HG03196 (cell line): ENCODE measurements around the gene UNC13A.
"Not testable (repeated sequence)": the region's sequence is repeated elsewhere in the genome, so short reads cannot be mapped to it uniquely, and the experiment has no call there.

Experiments
- ATAC-seq: cut with Tn5 transposase; IDR thresholded peaks from one replicate; pipeline ENCODE4 v1.9.1; 2021; ENCODE audit not compliant: unreplicated experiment

UNC13A gene

DNA sequence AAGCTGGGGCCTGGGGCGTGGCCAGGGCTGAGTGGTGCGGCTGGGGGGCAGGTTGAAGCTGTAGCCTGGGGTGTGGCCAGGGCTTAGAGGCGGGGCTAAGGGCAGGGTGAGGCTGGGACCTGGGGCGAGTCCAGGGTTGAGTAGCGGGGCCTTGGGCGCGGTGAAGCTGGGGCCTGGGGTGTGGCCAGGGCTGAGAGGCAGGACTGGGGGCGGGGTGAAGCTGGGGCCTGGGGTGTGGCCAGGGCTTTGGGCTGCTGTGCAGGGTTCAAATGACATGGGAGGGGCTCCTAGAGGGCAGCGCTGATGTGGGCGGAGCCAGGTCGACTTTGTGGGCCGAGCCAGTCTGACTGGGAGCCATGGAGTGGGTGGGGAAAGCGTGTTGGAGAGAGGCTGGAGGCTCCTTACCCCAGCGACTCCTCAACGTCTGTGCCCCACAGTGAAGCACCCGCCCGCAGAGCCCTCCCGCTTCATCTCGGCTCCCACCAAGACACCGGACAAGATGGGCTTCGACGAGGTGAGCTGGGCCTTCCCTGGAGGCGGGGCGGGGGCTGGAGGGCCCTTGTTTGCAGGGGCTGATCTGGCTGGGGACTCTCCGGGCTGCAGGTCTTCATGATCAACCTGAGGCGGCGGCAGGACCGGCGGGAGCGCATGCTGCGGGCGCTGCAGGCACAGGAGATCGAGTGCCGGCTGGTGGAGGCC is 111.2 kb downstream of the UNC13A start:
- ATAC-seq = no peak

DNA sequence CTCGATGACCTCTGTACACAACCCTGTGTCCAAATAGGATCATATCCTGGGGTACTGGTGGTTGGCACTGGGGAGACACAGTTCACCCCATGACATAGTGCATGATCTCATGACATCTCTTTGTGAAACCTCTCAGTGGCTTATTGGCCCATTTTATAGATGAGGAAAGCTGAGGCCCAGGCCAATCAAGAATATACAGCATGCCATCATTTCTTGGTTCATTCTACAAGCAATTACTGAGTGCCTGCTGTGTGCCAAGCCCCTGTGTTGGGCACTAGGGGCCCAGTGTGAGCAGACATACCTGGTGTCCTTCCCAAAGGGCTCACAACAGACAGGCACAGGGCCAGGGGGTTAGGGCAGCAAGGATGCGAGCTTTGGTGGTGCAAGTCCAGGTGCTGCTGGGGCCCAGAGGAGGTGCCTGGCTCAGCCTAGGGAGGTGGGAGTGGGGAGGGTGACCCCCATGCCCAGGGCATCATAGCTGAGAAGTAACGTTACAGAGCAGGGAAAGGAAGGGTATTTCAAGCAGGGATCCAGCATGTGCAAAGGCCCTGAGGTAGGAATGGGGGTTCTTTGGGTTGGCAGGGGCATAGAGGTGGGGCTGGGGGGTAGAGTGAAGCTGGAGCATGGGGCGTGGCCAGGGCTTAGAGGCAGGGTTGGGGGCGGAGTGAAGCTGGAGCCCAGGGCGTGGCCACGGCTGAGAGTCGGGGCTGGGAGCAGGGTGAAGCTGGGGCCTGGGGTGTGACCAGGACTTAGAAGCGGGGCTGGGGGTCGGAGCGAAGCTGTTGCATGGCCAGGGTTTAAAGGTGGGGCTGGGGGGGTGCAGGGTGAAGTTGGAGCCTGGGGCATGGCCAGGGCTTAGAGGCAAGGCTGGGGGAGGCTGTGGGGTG is 112.0 kb downstream of the UNC13A start:
- ATAC-seq = no peak

DNA sequence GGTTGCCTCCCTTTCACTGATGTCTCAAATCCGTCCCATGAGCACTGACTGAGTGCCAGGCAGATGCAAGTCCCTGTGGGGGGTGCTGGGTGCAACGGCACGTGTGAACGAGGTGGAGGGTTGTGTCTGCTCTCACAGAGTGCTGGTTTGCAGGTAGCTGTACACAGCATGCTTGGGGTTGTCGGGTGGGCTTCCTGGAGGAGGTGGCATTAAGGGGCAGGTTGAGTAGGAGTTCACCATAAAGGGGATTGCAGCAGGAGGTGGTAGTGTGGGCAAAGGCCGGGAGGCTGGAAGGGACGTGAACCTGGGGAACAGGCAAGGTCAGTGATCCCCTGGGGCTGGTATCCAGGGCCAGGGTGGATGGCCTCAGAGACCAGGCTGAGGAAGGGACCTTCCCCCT is 115.5 kb downstream of the UNC13A start:
- ATAC-seq = no peak

DNA sequence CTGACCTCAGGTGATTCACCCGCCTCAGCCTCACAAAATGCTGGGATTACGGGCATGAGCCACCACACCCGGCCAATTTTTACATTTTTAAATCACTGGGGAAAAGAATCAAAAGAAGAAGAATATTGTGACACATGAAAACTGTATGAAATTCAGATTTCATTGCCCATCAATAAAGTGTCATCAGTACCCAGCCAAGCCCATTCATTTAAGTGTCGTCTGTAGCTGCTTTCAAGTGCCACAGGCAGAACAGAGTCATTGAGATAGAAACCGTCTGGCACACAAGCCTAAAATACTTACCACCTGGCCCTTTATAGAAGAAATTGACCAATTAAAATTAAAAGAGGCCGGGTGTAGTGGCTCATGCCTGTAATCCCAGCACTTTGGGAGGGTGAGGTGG is 117.4 kb downstream of the UNC13A start:
- no peak for ATAC-seq

DNA sequence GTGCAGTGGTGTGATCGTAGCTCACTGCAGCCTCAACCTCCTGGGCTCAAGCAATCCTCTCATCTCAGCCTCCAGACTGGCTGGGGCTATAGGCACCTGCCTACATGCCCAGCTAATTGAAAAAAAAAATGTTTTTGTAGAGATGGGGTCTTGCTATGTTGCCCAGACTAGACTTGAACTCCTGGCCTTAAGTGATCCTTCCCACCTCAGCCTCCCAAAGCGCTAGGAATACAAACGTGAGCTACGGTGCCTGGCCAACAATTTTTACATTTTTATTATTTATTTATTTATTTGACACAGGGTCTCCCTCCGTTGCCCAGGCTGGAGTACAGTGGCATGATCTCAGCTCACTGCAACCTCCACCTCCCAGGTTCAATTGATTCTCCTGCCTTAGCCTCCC is 117.9 kb downstream of the UNC13A start:
- not testable (repeated sequence) for ATAC-seq

DNA sequence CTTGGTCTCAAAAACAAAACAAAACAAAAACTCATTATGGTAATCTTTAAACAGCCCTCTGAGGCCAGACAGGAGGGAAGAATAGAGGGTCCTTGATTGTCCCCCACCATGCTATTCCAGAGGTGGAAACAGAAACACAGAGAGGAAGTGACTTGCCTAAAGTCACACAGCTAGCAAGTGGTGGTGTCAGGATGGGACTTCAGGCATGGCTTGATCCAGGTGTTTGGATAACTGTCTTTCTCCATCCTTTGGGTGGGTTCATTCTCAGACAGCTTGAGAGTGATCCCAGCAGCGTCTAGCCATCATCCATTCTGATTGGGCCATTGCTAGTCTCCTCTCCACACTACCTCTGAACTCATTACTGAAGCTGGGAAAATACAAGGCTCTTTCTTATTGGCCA is 120.2 kb downstream of the UNC13A start:
- no peak for ATAC-seq

DNA sequence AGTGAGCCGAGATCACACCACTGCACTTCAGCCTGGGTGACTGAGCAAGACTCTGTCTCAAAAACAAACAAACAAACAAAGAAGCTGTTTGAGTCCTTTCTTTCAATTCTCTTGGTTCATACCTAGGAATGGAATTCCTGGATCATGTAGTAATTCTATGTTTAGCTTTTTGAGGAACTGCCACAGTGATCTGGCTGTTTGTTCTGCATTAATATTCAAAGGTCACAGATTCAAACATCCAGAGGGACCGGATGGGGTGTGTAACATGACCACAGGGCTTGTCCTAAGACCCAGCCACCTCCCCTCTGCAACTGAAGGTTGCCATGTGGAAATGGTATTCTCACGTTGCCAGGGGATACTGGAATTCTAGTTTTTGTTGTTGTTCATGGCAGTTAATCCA is 122.5 kb downstream of the UNC13A start:
- no peak for ATAC-seq

DNA sequence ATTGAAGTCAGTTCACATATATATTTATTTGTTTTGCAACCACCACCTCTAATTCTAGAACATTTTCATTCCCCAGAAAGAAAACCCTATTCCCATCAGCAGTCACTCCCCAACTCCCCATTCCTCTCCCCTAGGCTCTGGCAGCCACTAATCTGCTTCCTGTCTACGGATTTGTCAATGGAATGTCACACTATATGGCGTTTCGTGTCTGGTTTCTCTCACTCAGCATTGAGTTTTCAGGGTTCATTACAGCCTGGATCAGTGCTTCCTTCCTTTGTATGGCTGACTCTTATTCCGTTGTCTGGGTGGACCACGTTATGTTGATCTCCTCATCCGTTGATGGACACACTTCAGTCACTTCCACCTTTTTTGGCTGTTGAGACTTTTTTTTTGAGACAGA is 123.4 kb downstream of the UNC13A start:
- no peak for ATAC-seq

DNA sequence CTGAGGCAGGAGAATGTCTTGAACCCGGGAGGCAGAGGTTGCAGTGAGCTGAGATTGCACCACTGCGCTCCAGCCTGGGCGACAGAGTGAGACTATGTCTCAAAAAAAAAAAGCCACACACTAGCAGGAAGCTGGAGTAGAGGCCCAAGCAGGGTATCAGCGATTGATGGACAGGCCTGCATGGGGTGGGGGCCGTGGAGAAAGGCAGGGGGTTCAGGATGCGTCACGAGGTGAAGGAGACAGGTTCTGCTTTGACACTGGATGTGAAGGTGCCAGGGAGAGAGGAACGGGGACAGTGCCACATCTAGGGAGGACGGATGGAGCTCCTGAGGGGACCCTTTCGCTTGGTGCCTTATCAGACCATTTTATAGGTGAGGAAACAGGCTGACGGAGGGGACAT is 125.6 kb downstream of the UNC13A start:
- no peak for ATAC-seq

DNA sequence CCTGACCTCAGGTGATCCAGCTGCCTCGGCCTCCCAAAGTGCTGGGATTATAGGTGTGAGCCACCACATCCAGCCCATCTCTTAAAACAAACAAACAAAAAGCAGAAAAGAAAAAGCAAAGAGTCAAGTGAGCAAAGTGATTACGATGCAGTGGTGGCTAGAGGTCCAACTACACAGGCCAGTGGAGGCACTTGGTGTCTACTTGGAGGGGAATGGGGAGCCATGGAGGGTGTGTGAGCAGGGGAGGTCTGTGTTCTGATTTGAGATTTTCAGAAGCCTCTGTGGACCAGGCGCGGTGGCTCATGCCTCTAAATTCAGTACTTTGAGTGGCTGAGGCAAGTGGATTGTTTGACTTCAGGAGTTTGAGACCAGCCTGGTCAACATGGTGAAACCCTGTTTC is 126.1 kb downstream of the UNC13A start:
- no peak for ATAC-seq

DNA sequence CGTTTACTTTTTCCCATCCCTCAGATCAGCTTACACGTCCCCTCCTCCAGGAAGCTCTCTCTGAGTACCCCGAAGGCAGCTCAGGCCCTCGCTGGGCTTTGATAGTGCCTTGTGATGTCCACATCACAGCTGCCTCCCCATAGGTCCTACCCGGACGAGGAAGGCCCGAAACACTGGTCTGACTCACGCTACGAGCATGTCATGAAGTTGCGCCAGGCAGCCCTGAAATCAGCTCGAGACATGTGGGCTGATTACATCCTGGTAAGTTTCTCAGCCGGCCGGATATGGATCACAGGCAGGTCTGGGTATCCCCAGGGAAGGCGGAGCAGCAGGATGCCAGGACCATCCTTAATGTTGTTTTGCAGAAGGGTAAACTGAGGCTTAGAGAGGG is 128.0 kb downstream of the UNC13A start:
- no peak for ATAC-seq

DNA sequence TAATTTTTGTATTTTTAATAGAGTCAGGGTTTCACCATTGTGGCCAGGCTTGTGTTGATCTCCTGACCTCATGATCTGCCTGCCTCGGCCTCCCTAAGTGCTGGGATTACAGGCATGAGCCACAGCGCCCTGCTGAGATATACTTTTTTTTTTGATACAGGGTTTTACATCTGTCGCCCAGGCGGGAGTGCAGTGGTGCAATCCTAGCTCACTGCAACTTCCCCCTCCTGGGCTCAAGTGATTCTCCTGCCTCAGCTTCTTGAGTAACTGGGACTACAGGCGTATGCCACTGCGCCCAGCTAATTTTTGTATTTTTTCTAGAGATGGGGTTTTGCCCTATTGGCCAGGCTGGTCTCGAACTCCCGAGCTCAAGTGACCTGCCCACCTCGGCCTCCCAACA is 130.7 kb downstream of the UNC13A start:
- no peak for ATAC-seq

DNA sequence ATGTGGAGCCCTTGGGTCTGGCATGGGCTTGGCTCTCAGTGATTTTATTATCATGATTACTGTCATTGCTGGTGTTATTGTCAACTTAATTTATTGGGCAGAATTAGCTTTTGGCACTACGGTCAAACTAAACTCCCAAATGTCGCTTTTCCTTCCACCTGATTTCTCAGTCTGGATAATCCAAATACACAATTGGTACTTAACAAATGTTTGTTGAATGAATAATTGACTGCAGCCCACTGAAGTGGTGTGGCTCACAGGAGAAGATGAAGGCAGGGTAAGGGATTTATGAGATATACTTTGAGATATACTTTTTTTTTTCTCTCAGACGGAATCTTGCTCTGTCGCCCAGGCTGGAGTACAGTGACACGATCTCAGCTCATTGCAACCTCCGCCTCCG is 131.2 kb downstream of the UNC13A start:
- no peak for ATAC-seq

DNA sequence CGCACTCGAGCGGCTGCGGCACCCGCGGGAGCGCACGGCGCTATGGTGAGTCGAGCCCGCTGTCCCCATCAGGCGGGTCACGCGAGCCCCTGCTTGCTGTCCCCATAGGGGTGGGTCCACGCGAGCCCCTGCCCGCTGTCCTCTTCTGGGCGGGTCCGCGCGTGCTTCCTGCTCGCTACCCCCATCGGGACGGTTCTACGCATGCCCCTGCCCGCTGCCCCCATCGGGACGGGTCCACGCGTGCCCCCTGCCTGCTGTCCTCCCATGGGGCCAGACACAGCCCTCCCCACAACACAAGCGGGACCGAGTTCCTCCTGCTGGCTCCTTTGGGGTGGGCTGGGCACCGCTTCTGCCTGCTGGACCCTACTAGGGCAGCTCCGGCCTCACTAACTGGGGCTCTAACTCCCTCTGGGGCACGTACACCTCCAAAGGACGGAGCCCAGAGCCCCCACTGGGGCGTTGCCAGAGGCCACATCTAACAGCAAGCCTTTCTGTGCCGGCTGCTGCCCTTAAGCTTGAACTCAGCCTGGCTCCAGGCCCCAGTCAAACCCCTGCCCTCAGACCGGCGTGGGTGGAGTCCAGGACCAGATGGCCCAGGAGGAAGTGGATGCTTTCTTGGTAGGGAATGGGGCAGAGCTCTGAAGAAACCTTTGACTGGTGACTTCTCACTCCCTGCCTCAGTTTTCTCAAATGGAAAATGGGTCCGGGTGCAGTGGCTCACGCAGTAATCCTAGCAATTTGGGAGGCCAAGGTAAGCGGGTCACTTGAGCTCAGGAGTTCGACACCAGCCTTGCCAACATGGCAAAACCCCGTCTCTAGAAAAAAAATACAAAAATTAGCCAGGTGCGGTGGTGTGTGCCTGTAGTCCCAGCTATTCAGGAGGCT is 132.0 kb downstream of the UNC13A start:
- ATAC-seq = peak; percentile 31

DNA sequence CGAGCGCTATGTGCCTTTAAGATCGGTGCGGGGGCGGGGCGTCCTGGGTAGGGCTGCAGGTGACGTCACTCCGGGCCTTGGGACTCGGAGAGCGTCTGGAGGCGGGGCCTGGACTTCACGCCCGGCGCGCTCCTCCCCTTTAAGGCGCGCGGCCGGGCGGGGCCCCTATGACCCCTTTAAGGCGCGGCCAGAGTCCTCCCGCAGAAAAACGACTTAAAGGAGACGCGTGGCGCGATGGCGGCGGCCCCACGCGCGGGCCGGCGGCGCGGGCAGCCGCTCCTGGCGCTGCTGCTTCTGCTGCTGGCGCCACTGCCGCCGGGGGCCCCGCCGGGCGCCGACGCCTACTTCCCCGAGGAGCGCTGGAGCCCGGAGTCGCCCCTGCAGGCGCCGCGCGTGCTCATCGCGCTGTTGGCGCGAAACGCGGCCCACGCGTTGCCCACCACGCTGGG is 132.7 kb downstream of the UNC13A start, which contains the start of gene COLGALT1:
COLGALT1 (plus strand) TSS at position 170 of the 449 bp plus-strand sequence; CDS start at position 235, 65 bp downstream.
- ATAC-seq = peak; percentile 88

DNA sequence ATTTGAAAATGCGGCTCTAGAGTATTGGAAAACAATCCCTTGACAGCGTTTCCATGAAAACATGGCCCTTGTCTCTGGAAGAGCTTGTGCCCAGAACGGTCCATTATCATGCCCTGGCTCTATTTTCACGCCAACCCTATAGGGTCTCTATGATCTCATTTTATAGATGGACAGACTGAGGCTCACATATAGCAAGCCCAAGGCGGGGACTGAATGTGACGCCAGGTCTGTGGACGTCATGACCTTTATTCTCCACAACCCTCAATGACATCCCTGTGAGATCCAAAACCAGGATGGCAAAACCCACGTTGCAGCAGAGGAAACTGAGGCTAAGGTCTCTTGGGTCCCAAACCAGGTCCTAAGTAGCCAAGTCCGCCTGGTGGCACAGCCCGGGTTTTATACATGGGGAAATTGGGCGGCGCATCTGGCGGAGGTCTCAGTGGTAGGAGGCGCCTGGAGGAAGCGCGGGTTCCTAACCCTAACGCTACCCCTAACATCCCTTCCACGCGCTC is 133.1 kb downstream of the UNC13A start:
- ATAC-seq = no peak

DNA sequence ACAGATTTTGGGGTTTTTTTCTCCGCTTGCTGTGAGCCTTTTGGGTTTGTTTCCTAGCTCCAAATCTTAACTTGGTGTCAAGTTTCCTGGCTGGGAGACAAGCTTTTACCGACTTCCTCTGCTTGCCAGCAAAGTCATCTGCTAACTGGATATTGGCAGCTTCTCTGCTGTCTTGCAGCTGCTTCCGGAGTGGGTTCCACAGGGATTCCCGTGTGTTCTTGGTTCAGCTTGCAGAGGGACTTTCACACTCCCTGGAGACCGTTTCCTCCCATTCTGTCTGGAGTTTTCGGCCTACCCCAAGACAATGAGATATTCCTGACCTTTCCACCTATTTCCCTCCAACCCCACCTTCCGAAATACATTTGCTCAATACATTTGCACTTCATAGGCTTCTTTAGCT is 134.9 kb downstream of the UNC13A start:
- ATAC-seq = no peak

DNA sequence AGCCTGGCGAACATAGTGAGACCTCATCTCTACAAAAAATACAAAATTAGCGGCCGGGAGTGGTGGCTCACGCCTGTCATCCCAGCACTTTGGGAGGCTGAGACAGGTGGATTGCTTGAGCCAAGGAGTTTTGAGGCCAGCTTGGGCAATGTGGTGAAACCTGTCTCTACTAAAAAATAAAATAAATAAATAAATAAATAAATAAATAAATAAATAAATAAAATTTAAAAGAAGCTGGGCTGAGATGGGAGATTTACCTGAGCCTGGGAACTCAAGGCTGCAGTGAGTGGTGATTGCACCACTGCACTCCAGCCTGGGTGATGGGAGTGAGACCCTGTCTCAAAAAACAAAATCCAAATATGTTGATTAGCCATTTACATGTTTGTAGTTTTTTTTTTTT is 135.4 kb downstream of the UNC13A start:
- not testable (repeated sequence) for ATAC-seq
